ENCODE results near the gene ZNF506. TPM values are rescaled to one million over a fixed set of nuclear protein-coding genes. Genes with fewer than 3 reads are reported as not detected.
"Not testable (repeated sequence)": the region's sequence is repeated elsewhere in the genome, so short reads cannot be mapped to it uniquely, and the experiment has no call there.

ZNF506 gene
- total and polyA plus RNA-seq, 7 donors: 2.4 to 12.5 (median 8.2) TPM

GRCh38 chr19:19775891-19776205 is 45.7 kb downstream of the ZNF506 start:
- Histone ChIP-seq H3K4me1 (peaks cover 16% of the 10 kb centered on the region), H3K36me3 (ENCODE audit: insufficient read depth in 1 of 2, low read depth in 1 of 2) (no peaks in the 10 kb centered on the region), H3K9me3 (no peaks in the 10 kb centered on the region), H3K27me3 (ENCODE audit: insufficient read depth in 3 of 3, low read length in 2 of 3) (no peaks in the 10 kb centered on the region), H3K4me3 (peak overlapping the region; percentile 83), H3K27ac (peak overlapping the region; percentile 83)
- intact Hi-C loops (cut with DNase I): loop anchor here (2.0 to 5.0 kb wide), 4 partner anchors 44 to 114 kb away; partner anchors contain the start of genes ATP13A1 (in 1 of the 2), ZNF101 (in 1 of the 2), ZNF14 (in 1 of the 2) and ZNF506 (in 1 of the 2)
- TF ChIP-seq CTCF (IDR thresholded peaks at IDR 0.05): no peak
- peak in 1 of 4 donors; percentile 6 for ATAC-seq
- WGBS, 3 donors: 1 to 3% (median 1%) methylated on average over 11 of the region's 11 CpGs
- DNase-seq: peak; percentile 23 to 50

- no peak overlapping the region for H3K4me3 ChIP-seq
- 78 to 88% (median 82%) methylated on average over 14 of the region's 14 CpGs for WGBS, 3 donors
- ATAC-seq (no peak), DNase-seq (no peak)
- H3K4me1 ChIP-seq: peaks cover 16% of the 10 kb centered on the region
- H3K36me3 ChIP-seq (ENCODE audit: insufficient read depth in 1 of 2, low read depth in 1 of 2): no peaks in the 10 kb centered on the region
- H3K27ac ChIP-seq: no peak overlapping the region
- intact Hi-C loops (cut with DNase I): loop anchor here (5.0 kb wide), 3 partner anchors 42 to 112 kb away; partner anchors contain the start of genes ATP13A1 (in 1 of the 2), ZNF101 (in 1 of the 2) and ZNF14 (in 1 of the 2)
- no peaks in the 10 kb centered on the region for H3K27me3 ChIP-seq (ENCODE audit: insufficient read depth in 3 of 3, low read length in 2 of 3)
- no peaks in the 10 kb centered on the region for H3K9me3 ChIP-seq
- TF ChIP-seq CTCF (IDR thresholded peaks at IDR 0.05): no peak
Observed at GRCh38 chr19:19774354-19775033, 47.1 kb downstream of the ZNF506 start.

GRCh38 chr19:19771963-19772362 is 49.6 kb downstream of the ZNF506 start:
- intact Hi-C loops (cut with DNase I); H3K27ac ChIP-seq; H3K36me3 ChIP-seq (ENCODE audit: insufficient read depth in 1 of 2, low read depth in 1 of 2); H3K4me1 ChIP-seq; H3K4me3 ChIP-seq; DNase-seq; H3K27me3 ChIP-seq (ENCODE audit: insufficient read depth in 3 of 3, low read length in 2 of 3); H3K9me3 ChIP-seq; ATAC-seq: not testable (repeated sequence)
- 51 to 59% (median 58%) methylated on average over 10 of the region's 10 CpGs for WGBS, 3 donors

DNA sequence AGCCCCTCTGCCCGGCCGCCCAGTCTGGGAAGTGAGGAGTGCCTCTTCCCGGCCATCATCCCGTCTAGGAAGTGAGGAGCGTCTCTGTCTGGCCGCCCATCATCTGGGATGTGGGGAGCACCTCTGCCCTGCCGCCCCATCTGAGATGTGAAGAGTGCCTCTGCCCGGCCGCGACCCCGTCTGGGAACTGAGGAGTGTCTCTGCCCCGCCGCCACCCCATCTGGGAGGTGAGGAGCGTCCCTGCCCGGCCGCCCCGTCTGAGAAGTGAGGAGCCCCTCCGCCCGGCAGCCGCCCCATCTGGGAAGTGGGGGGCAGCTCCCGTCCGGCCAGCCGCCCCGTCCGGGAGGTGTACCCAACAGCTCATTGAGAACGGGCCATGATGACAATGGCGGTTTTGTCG is 51.6 kb downstream of the ZNF506 start:
- 94 to 97% (median 95%) methylated on average over 27 to 28 of the region's 28 CpGs for WGBS, 3 donors
- H3K9me3 ChIP-seq; H3K36me3 ChIP-seq (ENCODE audit: insufficient read depth in 1 of 2, low read depth in 1 of 2); ATAC-seq; intact Hi-C loops (cut with DNase I); DNase-seq; H3K27me3 ChIP-seq (ENCODE audit: insufficient read depth in 3 of 3, low read length in 2 of 3); H3K4me1 ChIP-seq; H3K27ac ChIP-seq; H3K4me3 ChIP-seq: not testable (repeated sequence)

DNA sequence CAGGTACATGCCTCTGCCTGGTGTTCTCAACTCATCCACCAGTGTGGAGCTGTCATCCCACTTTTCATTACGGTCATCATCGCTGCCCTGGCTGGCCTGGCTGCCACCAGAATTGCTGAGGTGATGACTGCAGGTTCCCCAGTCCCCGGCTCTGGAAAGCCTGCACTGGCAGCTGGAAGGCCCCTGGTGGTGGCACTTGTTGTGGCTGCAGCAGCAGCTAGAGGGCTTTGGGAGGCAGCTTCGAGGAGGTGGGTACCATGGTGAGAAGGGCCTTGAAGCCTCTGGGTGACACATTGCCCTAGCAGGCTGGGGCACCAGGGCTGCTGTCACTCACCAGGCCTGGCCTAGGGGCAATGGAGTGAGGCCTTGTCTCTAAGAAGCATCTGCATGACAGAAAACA is 63.4 kb downstream of the ZNF506 start:
- Histone ChIP-seq H3K4me1 (no peaks in the 10 kb centered on the region), H3K27me3 (ENCODE audit: insufficient read depth in 3 of 3, low read length in 2 of 3) (no peaks in the 10 kb centered on the region), H3K4me3 (no peak overlapping the region), H3K9me3 (no peaks in the 10 kb centered on the region), H3K27ac (no peak overlapping the region), H3K36me3 (ENCODE audit: insufficient read depth in 1 of 2, low read depth in 1 of 2) (no peaks in the 10 kb centered on the region)
- no peak for TF ChIP-seq CTCF (IDR thresholded peaks at IDR 0.05)
- intact Hi-C loops (cut with DNase I): no loop called here
- 84 to 93% (median 86%) methylated on average over 4 of the region's 4 CpGs for WGBS, 3 donors
- no peak for DNase-seq
- ATAC-seq: no peak
